GM18526 (cell line): ENCODE results near the gene COPG1.

Experiments
- POLR2A ChIP-seq: IDR thresholded peaks from 3 replicates; pipeline ENCODE4 v1.6.1; 2011; ENCODE audit not compliant: insufficient read length; ENCODE audit errors: extremely low read depth

COPG1 gene

DNA sequence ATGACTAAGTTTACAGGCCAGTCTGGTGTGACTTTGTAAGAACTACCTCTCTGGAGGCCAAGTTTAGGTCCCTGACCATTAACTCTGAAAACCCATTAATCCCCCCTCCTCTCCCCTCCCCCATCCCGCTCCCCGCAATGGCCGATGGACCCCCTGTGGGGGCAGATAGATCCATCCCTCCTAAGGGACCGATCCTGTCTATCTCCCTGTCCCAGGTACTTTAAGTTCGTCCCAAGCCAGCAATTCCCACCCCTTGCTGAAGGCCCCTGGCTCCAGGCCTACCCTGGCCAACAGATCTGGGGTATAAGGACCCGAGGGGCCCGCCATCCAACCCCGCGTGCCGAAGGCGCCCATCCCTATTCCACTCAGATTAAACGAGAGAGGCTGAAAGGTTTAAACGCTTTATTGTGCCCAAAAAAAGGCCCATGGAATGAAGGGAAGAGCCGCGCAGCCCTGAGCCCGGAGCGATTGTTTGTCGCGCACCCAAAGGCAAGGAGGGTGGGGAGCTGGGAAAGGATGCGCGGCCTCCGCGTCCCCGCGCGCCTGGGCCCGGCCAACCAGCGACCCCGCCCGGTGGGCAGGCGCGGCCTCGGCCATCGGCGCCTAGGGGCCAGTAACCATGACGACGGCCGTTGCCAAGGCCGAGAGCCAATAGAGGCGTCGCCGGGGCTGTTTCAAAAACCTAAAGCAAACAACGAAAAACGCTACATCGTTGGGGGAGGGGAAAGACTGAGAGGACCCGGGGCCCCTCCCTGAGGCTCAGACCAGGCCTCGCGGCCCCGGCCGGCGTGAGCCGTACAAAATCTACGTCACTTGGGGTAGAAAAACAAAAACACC lies 65.2 kb downstream of the COPG1 start:
- no peak for TF ChIP-seq POLR2A

DNA sequence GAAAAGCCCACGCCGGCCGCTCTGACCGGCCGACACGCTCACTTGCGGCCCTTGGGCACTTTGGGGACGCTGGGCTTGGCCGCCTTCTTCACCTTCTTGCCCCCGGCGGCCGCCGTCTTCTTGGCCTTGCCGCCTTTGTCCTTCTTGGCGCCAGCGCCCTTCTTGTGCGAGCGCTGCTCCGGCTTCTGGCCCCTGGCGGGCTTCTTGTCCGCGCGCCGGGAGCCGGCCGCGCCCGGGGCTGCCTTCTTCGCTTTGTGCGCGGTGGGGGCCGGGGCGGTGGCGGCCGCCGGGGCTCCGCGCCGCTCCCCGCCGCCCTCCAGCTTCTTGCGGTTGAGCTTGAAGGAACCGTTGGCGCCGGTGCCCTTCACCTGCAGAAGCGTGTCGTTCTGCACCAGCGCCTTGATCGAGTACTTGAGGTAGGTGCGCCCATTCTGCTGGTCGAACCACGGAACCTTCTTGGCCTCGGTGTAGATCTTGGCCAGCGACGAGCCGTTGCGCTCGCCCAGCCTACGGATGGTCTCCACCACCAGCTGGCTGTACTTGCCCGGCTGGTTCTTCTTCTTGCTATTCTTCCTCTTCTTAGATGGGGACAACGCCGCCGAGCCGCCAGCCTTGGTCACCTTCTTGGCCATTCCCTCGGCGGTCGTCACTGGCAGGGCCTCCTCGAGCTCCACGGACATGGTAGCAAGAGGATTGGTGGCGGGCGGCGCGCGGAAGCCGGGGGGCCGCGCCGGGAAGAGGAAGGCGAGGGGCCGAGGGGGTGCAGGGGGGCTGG lies 66.0 kb downstream of the COPG1 start:
- TF ChIP-seq POLR2A: no peak

DNA sequence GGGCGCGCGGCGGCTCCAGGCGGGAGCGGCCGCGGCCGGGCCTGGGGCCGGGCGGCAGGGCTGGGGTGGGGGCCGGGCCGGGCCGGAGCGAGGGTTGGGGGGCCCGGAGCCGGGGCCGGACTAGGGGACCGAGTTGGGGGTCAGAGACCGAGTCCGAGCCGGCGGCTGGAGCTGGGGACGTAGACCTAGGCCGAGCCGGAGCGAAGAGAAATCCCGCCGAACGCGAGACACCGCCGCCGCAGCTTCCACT lies 66.5 kb downstream of the COPG1 start:
- TF ChIP-seq POLR2A: peak; percentile 97

DNA sequence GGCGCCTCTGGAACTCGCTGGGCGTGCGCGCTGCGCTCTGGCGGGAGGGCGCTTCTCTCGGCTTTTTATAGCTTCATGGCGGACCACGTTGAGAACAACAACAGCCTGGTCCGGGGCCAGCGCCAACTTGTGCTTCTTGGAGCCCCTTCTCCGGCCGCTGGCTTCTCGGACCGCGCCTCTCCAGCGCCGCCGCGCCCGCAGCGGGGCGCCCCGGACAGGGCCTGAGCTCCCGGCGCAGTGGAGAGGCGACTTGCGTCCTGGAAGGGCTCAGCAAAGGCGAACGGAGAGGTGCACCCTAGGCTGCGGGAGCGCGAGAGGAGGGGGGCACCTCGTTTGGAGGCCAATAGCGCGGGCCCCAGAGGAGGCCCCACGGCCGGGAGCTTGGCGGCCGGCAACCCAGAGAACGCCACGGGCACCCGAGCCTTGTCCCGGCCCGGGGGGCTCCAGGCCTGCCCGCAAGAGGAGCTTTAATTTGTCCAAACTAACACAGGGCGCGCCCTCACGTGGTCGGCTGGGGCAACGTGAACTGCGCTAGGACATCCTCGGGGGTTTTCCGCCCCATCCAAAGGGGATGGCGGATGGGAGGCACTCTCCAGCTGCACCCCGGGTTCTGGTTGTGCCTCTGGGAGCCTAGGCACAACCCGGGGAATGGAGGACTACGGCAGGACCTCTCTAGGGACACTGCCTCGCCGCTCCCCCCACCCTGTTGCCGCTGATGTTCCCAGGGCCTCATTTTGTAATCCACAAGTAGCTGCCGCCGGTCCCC lies 67.0 kb downstream of the COPG1 start:
- TF ChIP-seq POLR2A: no peak

DNA sequence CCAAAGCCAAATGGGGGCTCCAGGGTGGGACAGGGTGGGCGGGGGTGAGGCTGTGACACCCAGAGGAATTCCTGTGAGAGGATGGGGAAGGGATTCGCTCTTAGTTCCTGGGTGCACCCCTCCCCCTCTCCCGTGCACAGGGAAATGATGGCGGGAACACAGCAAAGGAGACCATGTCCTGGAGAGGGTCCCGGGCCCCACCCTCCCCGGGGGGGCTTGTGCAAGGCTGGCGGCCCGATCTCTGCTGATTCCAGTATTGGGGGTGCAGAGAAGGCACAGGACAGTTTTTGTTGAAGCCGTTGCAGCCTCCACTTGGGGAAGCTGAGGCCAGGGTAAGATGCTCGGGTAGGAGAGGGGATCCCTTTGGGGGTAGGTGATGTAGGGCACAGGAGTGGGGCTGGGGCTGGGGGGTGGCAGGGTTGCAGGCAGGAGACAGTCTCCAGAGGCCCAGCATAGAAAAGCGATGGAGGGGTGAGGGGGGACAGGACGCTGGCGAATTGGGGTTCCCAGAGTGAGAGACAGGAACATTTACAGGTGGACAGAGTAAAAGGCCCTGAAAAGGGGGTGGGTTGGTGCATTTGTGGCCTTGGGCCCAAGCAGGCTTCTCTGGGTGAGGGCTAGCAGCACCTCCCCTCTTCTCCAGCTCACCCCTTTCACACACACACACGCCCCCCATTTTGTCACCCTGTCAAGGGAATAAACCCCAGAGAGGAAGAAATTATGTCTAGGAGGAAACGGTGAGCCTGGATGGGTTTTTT lies 67.8 kb downstream of the COPG1 start:
- TF ChIP-seq POLR2A: no peak

DNA sequence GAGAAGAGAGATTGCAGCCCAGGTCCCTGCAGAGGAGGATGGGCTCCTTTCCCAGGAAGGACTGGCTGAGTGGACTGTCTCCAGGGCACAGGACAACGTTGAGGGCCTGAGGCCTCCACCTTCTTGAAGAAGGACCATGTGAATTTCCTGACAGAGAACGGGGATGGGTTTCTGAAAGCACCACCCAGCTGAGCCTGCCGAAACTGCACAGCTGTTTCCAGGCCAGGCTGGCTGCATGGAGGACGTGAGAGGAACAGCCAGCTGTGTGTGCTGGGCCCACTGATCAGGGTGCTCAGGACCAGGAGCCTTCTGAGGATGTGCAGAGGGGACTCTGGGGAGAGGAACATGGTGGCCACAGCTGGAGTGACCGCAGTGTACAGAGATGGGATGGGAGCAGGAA lies 68.4 kb downstream of the COPG1 start:
- no peak for TF ChIP-seq POLR2A

DNA sequence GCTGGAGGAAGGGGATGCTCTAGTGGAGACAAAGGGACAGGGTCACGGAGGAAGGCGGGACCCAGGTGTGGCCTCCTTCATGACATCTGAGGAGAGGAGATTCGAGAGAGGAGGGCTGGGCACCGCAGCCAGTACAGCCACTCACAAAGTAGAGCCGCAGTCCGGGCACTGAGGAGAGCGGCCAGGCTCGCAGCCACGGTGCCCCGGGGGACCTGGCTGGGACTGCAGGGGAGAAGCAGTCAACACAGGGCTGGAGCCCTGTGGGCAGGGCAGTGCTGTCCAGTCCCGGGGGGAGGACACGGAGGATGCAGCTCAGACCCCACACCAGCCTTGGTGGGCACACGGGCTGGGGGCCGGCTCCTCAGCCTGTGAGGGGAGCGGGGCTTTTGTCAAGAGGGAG lies 69.5 kb downstream of the COPG1 start:
- TF ChIP-seq POLR2A: no peak

DNA sequence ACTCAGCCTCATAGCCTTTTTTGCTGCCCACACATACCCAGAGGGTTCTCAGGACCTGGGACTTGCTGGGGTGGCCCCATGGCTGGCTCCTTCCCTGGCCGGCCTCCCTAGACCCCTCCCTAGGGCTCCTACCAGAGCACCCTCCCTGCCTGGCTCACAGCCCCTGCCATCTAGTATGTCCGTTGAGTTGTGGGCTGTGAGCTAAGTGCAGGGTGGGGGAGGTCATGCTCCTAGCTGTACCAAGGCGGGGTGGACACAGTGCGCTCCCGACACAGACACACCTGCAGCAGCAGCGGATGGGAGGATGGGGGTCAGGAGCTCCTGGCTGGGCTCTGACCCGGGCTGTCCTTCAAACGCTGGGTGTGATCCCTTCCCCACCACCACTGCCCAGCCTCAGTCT lies 70.9 kb downstream of the COPG1 start:
- no peak for TF ChIP-seq POLR2A

DNA sequence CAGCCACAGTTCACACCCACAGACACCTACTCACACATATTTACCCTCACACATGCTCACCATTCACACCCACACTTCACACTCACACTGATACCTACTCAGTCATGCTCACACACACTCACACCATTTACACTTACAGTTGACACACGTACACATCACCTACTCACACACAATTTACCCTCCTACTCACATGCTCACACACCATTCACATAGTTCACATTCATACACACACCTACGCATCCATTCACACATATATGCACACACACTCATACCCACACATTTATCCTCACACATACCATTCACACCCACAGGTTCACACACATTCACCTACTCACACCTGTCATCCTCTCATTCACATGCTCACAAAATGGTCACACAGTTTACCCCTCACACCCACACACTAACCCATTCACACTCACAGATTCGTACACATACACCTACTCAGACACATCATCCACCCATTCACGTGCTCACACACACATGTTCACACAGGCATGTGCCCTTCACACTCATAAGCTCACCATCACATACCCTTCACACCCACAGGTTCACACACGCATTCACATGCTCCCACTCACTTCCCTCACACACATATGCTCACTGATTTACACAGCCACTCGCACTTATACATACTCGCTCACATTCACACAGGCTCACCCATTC lies 71.5 kb downstream of the COPG1 start:
- no peak for TF ChIP-seq POLR2A

DNA sequence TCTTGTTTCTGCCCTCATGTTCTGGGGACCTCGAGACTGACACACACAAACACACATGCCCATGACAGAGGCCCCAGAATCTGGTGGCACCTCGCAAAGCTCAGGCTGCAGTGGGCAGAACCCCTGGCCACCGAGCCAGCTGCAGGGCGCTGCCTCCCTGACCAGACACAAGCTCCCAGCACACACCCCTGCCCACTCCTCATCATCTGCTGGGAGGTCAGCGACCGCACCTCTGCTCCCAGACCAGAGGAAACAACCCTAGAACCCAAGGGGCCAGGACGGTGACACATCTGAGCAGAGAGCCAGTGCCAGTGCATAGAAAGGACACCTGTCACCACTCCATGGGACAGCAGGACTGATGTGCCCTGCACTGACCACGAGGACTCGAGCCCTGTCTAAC lies 72.5 kb downstream of the COPG1 start:
- no peak for TF ChIP-seq POLR2A

DNA sequence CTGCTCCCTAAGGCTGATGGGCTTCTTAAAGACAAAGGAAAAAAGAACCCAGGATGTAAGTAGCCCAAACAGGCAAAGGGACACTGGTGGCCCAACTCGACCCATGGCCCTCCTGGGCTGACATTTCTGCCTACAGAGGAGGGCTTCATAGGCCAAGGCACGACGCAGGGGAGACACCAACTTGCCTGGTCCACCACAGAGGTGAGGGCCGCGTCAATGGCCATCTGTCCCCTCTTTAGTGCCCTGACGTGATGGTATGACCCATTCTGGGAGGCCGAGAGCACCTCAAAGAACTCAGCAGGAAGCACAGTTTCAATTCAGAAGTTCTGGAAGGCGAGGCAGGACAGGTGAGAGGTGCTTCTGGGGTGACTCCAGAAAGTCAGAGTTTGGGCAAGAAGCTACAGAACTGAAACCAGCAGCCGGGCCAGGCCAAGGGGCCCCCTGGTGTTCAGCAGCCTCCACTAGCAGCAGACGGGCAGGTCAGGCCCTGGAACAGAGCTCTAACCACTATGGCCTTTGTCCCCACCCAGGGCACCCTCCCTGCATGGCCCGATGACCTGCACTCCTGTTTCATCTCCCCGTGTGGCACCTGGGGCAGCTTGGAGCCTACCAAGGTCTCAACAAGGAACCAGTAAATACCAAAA lies 74.4 kb downstream of the COPG1 start:
- TF ChIP-seq POLR2A: no peak

DNA sequence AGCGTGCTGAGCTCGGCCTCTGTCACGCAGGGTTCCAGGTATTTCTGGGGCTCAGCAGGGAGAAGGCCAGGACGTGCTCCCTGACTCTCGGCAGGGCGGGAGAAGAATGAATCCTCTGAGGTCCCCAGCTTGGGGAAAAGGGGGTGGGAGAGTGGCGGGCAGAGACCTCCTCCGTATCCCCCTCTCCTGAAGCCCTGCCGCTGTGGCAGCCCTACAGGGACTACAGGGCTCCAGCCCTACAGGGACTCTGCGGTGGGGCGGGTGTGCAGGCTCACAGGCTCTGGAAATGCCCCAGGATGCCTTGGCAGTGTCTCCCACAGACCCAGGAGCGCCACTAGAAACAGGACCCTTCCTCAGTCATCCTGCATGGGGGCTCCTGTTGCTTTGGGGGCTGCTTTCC lies 75.4 kb downstream of the COPG1 start:
- TF ChIP-seq POLR2A: no peak

DNA sequence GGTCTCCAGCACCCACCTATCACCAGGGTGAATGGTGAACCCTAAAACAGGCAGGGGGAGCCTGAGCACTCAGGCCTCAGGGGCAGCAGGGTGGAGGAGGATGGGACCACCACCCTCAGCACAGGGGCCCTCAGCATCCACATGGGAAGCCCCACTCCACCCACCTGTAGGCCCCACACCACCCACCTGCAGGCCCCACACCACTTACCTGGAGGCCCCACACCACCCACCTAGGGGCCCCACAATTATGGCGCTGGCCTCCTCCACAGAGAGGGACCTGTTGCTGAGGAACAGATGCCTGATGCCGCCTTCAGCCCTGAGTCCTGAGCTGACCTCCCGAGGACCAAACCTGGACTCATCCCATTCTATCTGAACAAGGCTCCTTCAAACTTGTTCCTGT lies 76.0 kb downstream of the COPG1 start:
- no peak for TF ChIP-seq POLR2A

DNA sequence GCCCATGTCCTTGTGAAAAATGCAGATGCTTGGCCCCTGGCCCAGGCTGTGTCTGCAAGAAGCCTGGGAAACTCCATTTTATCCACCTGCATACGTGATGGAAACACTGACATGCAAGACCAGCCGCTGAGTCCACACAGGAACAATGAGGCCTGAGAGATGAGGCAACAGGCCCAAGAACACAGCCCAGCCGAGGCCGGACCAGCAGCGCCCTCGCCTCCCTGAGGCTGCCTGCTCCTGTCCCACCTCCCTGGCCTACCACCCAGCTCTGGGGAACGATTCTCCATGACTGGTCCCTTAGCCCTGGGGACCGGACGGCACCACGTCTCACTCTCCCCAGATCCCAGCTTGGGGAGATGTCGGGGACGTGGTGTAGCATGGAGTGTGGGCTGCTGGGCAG lies 76.7 kb downstream of the COPG1 start:
- no peak for TF ChIP-seq POLR2A
